Esophagus muscularis mucosa (tissue), 3 donors: ENCODE measurements around the gene PIP4K2A.

Experiments used
- CTCF ChIP-seq, 3 experiments: fragments of 200-600 bp in 2 of 3; fragments of 450-650 bp in 1 of 3; sonication (generic) in 2 of 3; IDR thresholded peaks; one replicate each; pipeline ENCODE4 v1.5.1; 2017 to 2019; ENCODE audit warnings: antibody characterized with exemption in 3 of 3, mild to moderate bottlenecking in 2 of 3, moderate library complexity in 1 of 3
- EP300 ChIP-seq: sonication (generic); formaldehyde crosslinking; IDR thresholded peaks from one replicate; pipeline ENCODE4 v1.6.1; 2017; ENCODE audit warnings: antibody characterized with exemption

GRCh38 chr10:22583683-22584082 is 130.7 kb downstream of the PIP4K2A start:
- TF ChIP-seq EP300: no peak
- no peak for TF ChIP-seq CTCF (IDR thresholded peaks at IDR 0.05)
